Suprapubic skin (tissue), 4 donors: ENCODE data around the gene TMEM270.

Source experiments
- CTCF ChIP-seq, 2 donors: fragments of 200-600 bp in 1 of 2; fragments of 450-650 bp in 1 of 2; sonication (generic) in 1 of 2; IDR thresholded peaks; one replicate each; pipeline ENCODE4 v1.5.1; 2016 to 2019; ENCODE audit warnings: antibody characterized with exemption in 2 of 2, mild to moderate bottlenecking in 1 of 2, moderate library complexity in 1 of 2
- POLR2A ChIP-seq, 2 donors: fragments of 450-650 bp; IDR thresholded peaks; one replicate each; pipeline ENCODE4 v1.6.1; 2017; ENCODE audit warnings: antibody characterized with exemption in 2 of 2, mild to moderate bottlenecking in 2 of 2, moderate library complexity in 2 of 2
- POLR2AphosphoS5 ChIP-seq, 3 donors: sonication (generic); formaldehyde crosslinking; IDR thresholded peaks; one replicate each; pipeline ENCODE4 v1.6.1; 2017; ENCODE audit warnings: antibody characterized with exemption in 3 of 3

GRCh38 chr7:73879977-73880681, 19.2 kb downstream of the TMEM270 start:
- TF ChIP-seq CTCF (IDR thresholded peaks at IDR 0.05) (no peak), POLR2AphosphoS5 (IDR thresholded peaks at IDR 0.05) (peak in 1 of 3 donors; percentile 45), POLR2A (IDR thresholded peaks at IDR 0.05) (no peak)
